Cardiac atrium fibroblast (primary cell): Measurements from ENCODE around the gene CALML3. TPM values are rescaled to one million over a fixed set of nuclear protein-coding genes. Genes with fewer than 3 reads are reported as not detected.

Source experiments
- total RNA-seq: library from RNA; depleted of rRNA; stranded (reverse); fragments of >200 nt; gene quantifications from 2 replicates; pipeline ENCODE4 v1.2.3, GENCODE V29; 2015

The CALML3 gene
- not detected in 2 replicates for total RNA-seq

DNA sequence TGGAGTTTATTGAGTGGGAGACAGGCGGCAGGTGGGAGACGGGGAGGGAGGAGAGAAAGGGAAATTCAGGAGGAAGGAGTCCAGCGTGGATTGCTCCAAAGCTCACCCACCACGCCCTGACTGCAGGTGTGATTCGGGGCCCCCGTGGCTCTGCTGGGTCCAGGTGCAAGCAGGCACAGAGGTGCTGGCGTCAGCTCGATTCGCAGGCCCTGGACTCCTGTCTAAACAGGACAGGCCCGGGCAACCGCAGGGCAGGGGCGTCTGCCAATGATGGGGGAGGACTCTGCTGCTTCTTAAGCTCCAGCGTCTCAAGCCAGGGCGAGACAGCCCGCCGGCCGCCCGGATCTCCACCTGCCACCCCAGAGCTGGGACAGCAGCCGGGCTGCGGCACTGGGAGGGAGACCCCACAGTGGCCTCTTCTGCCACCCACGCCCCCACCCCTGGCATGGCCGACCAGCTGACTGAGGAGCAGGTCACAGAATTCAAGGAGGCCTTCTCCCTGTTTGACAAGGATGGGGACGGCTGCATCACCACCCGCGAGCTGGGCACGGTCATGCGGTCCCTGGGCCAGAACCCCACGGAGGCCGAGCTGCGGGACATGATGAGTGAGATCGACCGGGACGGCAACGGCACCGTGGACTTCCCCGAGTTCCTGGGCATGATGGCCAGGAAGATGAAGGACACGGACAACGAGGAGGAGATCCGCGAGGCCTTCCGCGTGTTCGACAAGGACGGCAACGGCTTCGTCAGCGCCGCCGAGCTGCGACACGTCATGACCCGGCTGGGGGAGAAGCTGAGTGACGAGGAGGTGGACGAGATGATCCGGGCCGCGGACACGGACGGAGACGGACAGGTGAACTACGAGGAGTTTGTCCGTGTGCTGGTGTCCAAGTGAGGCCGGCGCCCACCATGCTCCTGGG lies at the start of gene CALML3:
CALML3 (plus strand) TSS at position 321 of the 920 bp plus-strand sequence; CDS start at position 446, 125 bp downstream.

DNA sequence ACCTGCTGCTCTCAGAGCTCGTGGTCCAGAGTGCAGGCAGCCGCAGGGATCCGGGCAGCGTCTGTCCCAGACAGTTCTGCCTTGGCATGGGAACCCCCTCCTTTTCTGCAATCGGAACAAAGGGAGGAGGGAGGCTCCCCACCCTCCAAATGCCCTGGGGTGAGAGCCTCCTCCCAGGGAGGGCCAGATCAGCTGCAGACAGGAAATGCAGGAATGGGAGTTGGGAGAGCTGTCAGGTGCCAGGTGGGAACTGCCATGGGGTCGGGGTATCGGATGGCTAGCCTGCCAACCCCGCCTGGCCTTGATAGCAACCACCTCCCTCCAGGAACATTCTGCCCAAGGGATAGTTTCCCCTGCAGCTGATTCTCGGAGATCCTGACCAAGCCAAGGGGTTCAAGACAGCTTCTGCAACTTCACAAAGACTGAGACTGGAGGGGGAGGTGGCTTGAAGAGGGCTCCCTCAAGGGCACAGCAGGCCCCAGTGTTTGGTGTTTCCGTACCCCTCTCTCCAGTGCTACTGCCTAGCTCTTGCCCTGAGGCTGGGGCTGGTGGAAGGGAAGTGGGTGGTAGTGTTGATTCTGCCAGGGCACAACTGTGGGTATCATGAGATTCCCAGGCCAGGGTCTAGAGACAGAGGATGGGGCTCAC lies 25.1 kb upstream of the CALML3 start, which contains the start of gene CALML5:
CALML5 (minus strand) TSS at position 78 of the 648 bp plus-strand sequence. CDS start 132 bp downstream, outside the sequence.

Other genes with a start within 250 kb of the CALML3 start
- not detected in 2 replicates for gene UCN3, start 160.0 kb upstream of the CALML3 start, total RNA-seq
- not detected in 2 replicates for gene TUBAL3, start 120.1 kb upstream of the CALML3 start, total RNA-seq
- gene NET1, start 112.4 kb upstream of the CALML3 start, total RNA-seq = 7.8 and 10.7 TPM in 2 replicates
- not detected in 2 replicates for gene CALML5, start 25.4 kb upstream of the CALML3 start, total RNA-seq
- 9.4 and 11.9 TPM in 2 replicates for gene ASB13, start 141.6 kb downstream of the CALML3 start, total RNA-seq
- 32.9 and 50.2 TPM in 2 replicates for gene TASOR2, start 159.9 kb downstream of the CALML3 start, total RNA-seq